Right forelimb (tissue), 1 donor: Measurements from ENCODE around the gene MFSD12.
"Not testable (repeated sequence)": the region's sequence is repeated elsewhere in the genome, so short reads cannot be mapped to it uniquely, and the experiment has no call there.

Experiments used
- DNase-seq: peaks from one replicate; pipeline ENCODE4 v3.0.0-alpha.2; 2018

The MFSD12 gene

DNA sequence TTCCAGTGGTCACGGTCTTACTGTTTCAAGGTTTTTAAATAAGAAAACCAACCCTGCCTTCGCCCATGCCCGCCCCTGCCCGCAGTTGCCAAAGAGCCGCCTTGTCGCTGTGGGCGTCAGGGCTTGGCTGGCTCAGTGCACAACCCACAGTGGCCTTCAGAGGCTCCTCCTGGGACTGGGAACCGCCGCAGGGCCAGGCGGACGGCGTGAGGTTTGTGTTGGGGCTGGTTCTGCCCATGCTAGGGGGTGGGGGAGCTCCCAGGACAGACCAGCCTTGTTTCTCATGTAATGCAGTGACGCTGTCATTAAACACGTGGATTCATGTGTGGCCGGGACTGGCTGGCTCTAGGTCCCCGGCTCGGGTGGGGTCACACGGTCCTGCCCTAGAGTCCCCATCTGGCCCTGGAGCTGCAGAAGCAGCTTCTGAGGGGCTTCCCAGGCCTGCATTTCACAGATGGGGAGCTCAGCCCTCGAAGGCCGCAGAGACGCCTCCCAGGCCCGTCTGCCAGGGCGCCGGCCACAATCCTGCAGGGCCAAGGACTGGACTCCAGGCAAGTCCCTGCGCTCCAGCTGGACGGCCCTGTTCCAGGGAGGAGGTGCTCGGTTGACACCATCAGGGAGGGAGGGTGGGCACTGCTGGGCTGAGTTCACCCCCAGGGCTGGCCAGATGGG is 20.8 kb downstream of the MFSD12 start:
- peak; percentile 67 for DNase-seq

DNA sequence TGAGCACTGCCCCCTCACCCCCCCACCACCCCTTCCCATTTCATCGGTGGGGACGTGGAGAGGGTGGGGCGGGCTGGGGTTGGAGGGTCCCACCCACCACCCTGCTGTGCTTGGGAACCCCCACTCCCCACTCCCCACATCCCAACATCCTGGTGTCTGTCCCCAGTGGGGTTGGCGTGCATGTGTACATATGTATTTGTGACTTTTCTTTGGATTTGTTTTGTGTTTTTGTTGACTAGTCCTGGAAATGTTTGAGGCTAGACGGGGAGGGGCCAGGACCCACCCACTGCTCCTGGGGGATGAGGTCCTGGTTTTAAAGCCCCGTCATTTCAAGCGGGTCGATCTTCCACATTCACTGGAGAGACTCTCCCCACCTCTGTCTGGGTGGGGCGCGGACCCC is 21.4 kb downstream of the MFSD12 start:
- no peak for DNase-seq

DNA sequence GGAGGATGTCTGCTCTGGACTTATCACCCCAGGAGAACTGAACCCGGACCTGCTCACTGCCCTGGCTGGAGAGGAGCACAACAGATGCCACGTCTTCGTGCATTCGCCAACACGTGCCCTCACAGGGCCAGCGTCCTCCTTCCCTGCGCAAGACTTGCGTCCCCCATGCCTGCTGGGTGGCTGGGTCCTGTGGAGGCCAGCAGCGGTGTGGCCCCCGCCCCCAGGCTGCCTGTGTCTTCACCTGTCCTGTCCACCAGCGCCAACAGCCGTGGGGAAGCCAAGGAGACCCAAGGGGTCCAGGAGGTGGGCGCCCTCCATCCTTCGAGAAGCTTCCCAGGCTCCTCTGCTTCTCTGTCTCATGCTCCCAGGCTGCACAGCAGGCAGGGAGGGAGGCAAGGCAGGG is 21.8 kb downstream of the MFSD12 start:
- no peak for DNase-seq

DNA sequence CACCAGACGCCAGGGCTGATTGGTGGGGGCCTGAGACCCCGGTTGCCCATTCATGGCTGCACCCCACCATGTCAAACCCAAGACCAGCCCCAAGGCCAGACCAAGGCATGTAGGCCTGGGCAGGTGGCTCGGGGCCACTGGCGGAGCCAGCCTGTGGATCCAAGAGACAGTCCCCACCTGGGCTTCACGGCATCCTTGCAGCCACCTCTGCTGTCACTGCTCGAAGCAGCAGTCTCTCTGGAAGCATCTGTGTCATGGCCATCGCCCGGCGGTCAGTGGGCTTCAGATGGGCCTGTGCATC is 22.2 kb downstream of the MFSD12 start:
- no peak for DNase-seq

- no peak for DNase-seq
Observed at GRCh38 chr19:3534375-3535234, 22.8 kb downstream of the MFSD12 start.

- no peak for DNase-seq
Observed at GRCh38 chr19:3533563-3534216, 23.7 kb downstream of the MFSD12 start.

DNA sequence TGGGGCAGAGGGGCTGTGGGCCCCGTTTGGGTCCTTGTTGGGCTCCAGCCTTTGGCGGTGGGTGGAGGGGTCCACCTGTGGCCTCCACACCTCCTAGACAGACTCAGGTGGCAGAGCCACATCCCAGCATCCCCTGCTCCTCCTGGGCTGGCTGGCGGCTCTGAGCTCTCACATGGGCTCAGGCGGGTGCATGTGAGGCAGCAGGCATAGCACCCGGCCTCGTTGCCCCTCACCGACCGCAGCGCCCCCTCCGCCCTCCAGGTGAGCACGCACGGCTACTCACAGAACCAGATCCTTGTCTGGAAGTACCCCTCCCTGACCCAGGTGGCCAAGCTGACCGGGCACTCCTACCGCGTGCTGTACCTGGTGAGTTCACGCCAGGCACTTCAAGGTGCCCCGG is 24.4 kb downstream of the MFSD12 start:
- no peak for DNase-seq

DNA sequence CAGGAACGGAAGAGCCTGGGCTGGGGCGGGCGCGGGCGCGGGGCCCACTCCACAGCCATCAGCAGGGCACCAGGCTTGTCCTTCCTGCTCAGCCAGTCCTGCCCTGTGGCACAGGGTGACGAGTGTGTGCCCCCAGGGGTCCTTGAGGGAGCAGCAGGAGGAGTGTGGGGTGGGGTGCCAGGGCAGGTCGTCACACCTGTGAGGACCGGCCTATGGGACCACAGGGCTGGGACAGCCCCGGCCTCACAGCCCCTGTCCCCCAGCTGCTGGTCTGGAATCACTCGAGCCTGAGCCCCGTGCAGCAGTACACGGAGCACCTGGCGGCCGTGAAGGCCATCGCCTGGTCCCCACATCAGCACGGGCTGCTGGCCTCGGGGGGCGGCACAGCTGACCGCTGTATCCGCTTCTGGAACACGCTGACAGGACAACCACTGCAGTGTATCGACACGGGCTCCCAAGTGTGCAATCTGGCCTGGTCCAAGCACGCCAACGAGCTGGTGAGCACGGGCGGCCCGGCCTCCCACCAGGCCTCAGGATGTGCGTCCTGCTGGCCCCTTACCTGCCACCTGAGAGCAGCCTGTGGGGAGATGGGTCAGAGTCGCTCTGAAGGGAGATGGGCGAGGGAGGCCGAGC is 25.1 kb downstream of the MFSD12 start:
- DNase-seq, result no peak

DNA sequence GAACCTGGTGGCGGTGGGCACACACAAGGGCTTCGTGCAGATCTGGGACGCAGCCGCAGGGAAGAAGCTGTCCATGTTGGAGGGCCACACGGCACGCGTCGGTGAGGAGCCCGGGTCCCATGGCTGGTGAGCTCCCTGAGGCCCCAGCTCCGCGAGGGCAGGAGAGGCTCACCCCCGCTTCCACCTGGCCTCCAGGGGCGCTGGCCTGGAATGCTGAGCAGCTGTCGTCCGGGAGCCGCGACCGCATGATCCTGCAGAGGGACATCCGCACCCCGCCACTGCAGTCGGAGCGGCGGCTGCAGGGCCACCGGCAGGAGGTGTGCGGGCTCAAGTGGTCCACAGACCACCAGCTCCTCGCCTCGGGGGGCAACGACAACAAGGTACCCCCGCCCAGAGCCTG is 25.7 kb downstream of the MFSD12 start:
- no peak for DNase-seq

GRCh38 chr19:3530389-3530788 is 27.0 kb downstream of the MFSD12 start:
- no peak for DNase-seq

DNA sequence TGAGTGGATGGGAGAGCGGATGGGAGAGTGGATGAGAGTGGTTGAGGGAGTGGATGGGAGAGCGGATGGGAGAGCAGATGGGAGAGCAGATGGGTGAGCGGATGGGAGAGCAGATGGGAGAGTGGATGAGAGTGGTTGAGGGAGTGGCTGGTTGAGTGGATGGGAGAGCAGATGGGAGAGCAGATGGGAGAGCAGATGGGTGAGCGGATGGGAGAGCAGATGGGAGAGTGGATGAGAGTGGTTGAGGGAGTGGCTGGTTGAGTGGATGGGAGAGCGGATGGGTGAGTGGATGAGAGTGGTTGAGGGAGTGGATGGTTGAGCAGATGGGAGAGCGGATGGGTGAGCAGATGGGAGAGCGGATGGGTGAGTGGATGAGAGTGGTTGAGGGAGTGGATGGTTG is 28.1 kb downstream of the MFSD12 start:
- DNase-seq, result not testable (repeated sequence)

DNA sequence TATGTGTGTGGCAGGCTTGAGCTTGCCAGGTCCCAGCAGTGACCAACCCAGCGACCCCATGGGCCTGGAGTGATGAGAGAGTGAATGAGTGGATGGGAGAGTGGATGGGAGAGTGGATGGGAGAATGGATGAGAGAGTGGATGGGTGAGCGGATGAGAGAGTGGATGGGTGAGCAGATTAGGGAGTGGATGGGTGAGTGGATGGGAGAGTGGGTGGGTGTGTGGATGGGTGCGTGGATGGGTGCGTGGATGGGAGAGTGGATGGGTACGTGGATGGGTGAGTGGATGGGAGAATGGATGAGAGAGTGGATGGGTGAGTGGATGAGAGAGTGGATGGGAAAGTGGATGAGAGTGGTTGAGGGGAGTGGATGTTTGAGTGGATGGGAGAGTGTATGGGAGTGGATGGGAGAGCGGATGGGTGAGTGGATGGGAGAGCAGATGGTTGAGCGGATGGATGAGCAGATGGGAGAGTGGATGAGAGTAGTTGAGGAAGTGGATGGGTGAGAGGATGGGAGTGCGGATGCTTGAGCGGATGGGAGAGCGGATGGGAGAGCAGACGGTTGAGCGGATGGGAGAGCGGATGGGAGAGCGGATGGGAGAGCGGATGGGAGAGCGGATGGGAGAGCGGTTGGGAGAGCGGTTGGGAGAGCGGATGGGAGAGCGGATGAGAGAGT is 28.7 kb downstream of the MFSD12 start:
- no peak for DNase-seq

DNA sequence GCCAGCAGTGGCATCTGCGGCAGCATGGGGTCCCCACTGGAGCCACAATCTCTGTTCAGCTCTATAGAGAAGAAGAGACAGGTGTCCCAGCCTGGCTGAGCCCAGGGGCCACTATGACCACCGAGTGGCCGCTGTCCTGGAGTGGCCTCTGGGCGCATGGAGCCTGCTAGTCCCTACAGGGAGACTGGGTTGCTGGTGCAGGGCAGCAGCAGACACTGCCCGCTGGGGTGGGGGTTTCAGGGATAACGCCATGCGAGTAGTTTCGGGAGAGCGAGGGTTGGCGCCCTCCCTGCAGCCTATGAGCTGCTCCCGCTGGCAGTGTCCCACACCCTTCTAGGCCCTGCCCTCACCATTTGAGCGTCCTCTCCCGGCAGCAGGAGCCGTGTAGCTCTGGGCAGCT is 29.3 kb downstream of the MFSD12 start:
- no peak for DNase-seq

GRCh38 chr19:3527238-3527910 is 30.0 kb downstream of the MFSD12 start:
- DNase-seq, result no peak

- no peak for DNase-seq
Observed at GRCh38 chr19:3526507-3527237, 30.7 kb downstream of the MFSD12 start.

- no peak for DNase-seq
Observed at GRCh38 chr19:3524904-3525451, 32.4 kb downstream of the MFSD12 start.

DNA sequence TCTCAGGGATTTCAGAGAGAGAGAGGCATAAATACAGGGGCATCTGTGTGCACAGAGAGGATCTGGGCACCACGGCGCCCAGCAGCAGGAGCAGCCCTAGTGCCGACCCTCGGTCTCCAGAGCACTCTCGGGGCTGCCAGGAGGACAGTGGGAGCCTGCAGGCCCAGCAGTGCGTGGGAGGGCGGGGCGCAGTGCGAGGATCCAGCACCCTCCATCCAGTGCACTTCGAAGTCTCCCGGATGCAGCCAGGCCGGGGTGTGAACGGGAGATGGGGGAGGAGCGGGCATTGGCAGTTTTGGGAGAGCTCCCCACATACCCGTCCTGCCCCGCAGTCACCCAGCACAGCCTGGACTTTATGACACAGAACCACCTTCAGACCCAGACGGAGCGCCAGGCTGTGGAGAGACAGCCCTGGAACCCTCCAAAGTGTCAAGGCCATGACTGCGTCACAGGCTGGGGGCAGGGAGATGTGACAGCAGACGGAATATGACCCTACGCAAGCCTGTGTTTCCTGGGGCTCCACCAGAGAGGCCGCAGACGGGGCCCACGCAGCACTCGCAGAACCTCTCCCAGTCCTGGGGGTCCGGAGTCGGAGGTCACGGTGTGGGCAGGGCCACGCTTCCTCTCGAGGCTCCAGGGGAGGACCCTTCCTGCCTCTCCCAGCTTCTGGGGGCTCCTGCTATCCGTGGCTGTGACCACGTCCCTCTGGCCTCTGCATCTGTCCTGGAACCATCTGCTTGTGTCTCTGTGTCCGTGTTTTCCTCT is 33.1 kb downstream of the MFSD12 start:
- DNase-seq, result no peak

- no peak for DNase-seq
Observed at GRCh38 chr19:3523361-3524077, 33.9 kb downstream of the MFSD12 start.

GRCh38 chr19:3522421-3523360 is 34.7 kb downstream of the MFSD12 start:
- no peak for DNase-seq
